Measurements from ENCODE around the gene COL9A3.
"Not testable (repeated sequence)": the region's sequence is repeated elsewhere in the genome, so short reads cannot be mapped to it uniquely, and the experiment has no call there.

The COL9A3 gene

GRCh38 chr20:62850333-62850974, 33.6 kb downstream of the COL9A3 start:
- in situ Hi-C loops (cut with MboI; ENCODE audit: low sequenced_read_pairs), result no loop called here

GRCh38 chr20:62852196-62852595, 35.3 kb downstream of the COL9A3 start:
- in situ Hi-C loops (cut with MboI; ENCODE audit: low sequenced_read_pairs), result no loop called here

- in situ Hi-C loops (cut with MboI; ENCODE audit: low sequenced_read_pairs), result no loop called here
These were observed 36.0 kb downstream of the COL9A3 start for GRCh38 chr20:62852841-62853240.

GRCh38 chr20:62853304-62853703, 36.5 kb downstream of the COL9A3 start:
- in situ Hi-C loops (cut with MboI; ENCODE audit: low sequenced_read_pairs), result not testable (repeated sequence)

- in situ Hi-C loops (cut with MboI; ENCODE audit: low sequenced_read_pairs), result no loop called here
These were observed 37.3 kb downstream of the COL9A3 start for GRCh38 chr20:62854121-62854520.

- in situ Hi-C loops (cut with MboI; ENCODE audit: low sequenced_read_pairs), result no loop called here
These were observed 38.3 kb downstream of the COL9A3 start for GRCh38 chr20:62855120-62855519.

- in situ Hi-C loops (cut with MboI; ENCODE audit: low sequenced_read_pairs), result no loop called here
These were observed 40.2 kb downstream of the COL9A3 start for GRCh38 chr20:62856931-62857619.

- in situ Hi-C loops (cut with MboI; ENCODE audit: low sequenced_read_pairs), result no loop called here
These were observed 41.4 kb downstream of the COL9A3 start for GRCh38 chr20:62858058-62858830.

- in situ Hi-C loops (cut with MboI; ENCODE audit: low sequenced_read_pairs), result no loop called here
These were observed 42.9 kb downstream of the COL9A3 start for GRCh38 chr20:62859721-62860120.

GRCh38 chr20:62860391-62860923, 43.6 kb downstream of the COL9A3 start:
- in situ Hi-C loops (cut with MboI; ENCODE audit: low sequenced_read_pairs), result no loop called here

GRCh38 chr20:62860924-62861691, 44.3 kb downstream of the COL9A3 start:
- in situ Hi-C loops (cut with MboI; ENCODE audit: low sequenced_read_pairs), result no loop called here

GRCh38 chr20:62861726-62862336, 45.0 kb downstream of the COL9A3 start, which contains the start of gene TCFL5:
TSS of gene TCFL5 (minus strand) at chr20:62861822. CDS start at chr20:62861670, 152 bp downstream.
- in situ Hi-C loops (cut with MboI; ENCODE audit: low sequenced_read_pairs), result no loop called here

- in situ Hi-C loops (cut with MboI; ENCODE audit: low sequenced_read_pairs), result no loop called here
These were observed 47.4 kb downstream of the COL9A3 start for GRCh38 chr20:62864207-62864606.

GRCh38 chr20:62872184-62872847, 55.5 kb downstream of the COL9A3 start:
- in situ Hi-C loops (cut with MboI; ENCODE audit: low sequenced_read_pairs), result no loop called here

GRCh38 chr20:62872862-62873261, 56.0 kb downstream of the COL9A3 start:
- in situ Hi-C loops (cut with MboI; ENCODE audit: low sequenced_read_pairs), result no loop called here

- in situ Hi-C loops (cut with MboI; ENCODE audit: low sequenced_read_pairs), result no loop called here
These were observed 56.4 kb downstream of the COL9A3 start for GRCh38 chr20:62873280-62873679.

GRCh38 chr20:62873681-62874031, 56.8 kb downstream of the COL9A3 start:
- in situ Hi-C loops (cut with MboI; ENCODE audit: low sequenced_read_pairs), result not testable (repeated sequence)

GRCh38 chr20:62874964-62875344, 58.1 kb downstream of the COL9A3 start:
- in situ Hi-C loops (cut with MboI; ENCODE audit: low sequenced_read_pairs), result no loop called here

GRCh38 chr20:62875419-62876361, 58.8 kb downstream of the COL9A3 start:
- in situ Hi-C loops (cut with MboI; ENCODE audit: low sequenced_read_pairs), result no loop called here

Data from HL-60/S4 treated with phorbol 12-myristate 13-acetate at 8.2 ng/mL for 4 days and 3 days (cell line).